ENCODE results near the gene LEMD2. TPM values are rescaled to one million over a fixed set of nuclear protein-coding genes. Genes with fewer than 3 reads are reported as not detected.

LEMD2 gene
- total RNA-seq, 1 donor, result 59.2 TPM

- no peak for DNase-seq (ENCODE audit: low read depth)
These were observed 46.8 kb downstream of the LEMD2 start for GRCh38 chr6:33742092-33742491.

DNA sequence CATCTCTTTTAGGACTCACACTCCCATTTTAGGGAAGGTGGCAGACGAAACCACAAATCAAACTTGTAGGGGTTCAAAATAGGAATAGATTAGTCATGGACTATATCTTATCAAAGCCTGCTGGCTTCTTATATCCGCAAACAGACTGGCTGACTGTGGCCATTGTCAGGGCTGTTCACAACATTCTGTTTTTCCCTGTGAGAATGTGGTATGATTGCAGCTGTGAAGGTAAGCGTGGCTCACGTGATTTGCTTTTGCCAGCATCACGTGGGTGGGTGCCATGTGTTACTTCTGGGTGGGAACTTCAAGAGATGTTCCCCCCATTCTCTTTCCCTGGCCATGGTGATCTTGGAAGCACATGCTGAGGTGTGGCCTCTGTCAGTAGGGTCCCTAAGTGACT, 48.1 kb downstream of the LEMD2 start:
- no peak for TF ChIP-seq CTCF (IDR thresholded peaks at IDR 0.05; ENCODE audit: insufficient read depth, low read depth, low read length)
- no peak overlapping the region for H3K4me3 ChIP-seq (ENCODE audit: low read depth, low read length)
- DNase-seq (ENCODE audit: low read depth), result no peak

More at GRCh38 chr6:33742092-33742491, 46.8 kb downstream of the LEMD2 start:
- no peak overlapping the region for H3K4me3 ChIP-seq (ENCODE audit: low read depth, low read length)
- TF ChIP-seq CTCF (IDR thresholded peaks at IDR 0.05; ENCODE audit: insufficient read depth, low read depth, low read length), result no peak

DNA sequence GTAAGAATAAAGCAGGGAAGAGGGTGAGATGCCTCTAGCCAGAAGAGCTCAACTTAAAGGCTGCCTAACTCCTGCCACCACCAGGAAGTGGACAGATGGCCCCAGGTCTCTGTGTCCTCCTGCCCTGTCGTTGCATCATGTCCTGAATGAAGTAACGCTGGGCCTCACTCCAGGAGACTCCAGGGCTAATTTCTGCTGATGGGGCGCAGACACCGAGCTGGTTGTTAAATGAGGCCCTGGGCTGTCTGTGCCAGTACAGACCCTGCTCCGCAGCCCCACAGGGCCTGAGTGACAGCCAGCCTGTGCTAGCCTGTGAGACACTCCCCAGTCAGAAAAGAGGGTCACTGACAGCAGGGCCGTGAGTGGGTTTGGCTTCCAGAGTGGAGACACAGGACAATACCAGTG, 48.7 kb downstream of the LEMD2 start:
- DNase-seq (ENCODE audit: low read depth), result peak; percentile 16
- TF ChIP-seq CTCF (IDR thresholded peaks at IDR 0.05; ENCODE audit: insufficient read depth, low read depth, low read length), result no peak
- H3K4me3 ChIP-seq (ENCODE audit: low read depth, low read length), result no peak overlapping the region

DNA sequence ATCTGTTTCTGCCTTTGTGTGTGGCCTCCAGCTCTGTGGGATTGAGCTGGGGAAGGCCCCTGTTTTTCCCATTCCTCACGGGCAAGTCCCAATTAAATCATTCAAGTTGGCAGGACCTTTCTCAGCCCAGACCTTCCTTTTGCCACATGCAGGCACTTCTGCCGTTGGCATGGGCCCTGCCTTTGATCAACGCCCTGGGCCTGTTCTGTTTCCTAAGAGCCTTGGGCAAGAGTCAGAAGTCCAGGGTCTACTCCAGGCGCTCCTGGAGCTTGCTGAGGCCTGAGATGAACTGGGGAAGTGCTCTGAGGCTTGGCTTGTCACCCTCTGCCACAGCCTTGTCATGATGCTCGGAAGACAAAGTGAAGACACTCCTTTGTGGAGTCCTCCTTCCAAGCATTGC, 49.4 kb downstream of the LEMD2 start:
- DNase-seq (ENCODE audit: low read depth), result no peak
- TF ChIP-seq CTCF (IDR thresholded peaks at IDR 0.05; ENCODE audit: insufficient read depth, low read depth, low read length), result no peak
- H3K4me3 ChIP-seq (ENCODE audit: low read depth, low read length), result no peak overlapping the region

GRCh38 chr6:33738879-33739278, 50.1 kb downstream of the LEMD2 start:
- H3K4me3 ChIP-seq (ENCODE audit: low read depth, low read length), result no peak overlapping the region
- DNase-seq (ENCODE audit: low read depth), result no peak
- no peak for TF ChIP-seq CTCF (IDR thresholded peaks at IDR 0.05; ENCODE audit: insufficient read depth, low read depth, low read length)

- no peak for TF ChIP-seq CTCF (IDR thresholded peaks at IDR 0.05; ENCODE audit: insufficient read depth, low read depth, low read length)
- DNase-seq (ENCODE audit: low read depth), result no peak
- H3K4me3 ChIP-seq (ENCODE audit: low read depth, low read length), result no peak overlapping the region
These were observed 50.8 kb downstream of the LEMD2 start for GRCh38 chr6:33738153-33738552.

- no peak for TF ChIP-seq CTCF (IDR thresholded peaks at IDR 0.05; ENCODE audit: insufficient read depth, low read depth, low read length)
- no peak overlapping the region for H3K4me3 ChIP-seq (ENCODE audit: low read depth, low read length)
- DNase-seq (ENCODE audit: low read depth), result no peak
These were observed 51.5 kb downstream of the LEMD2 start for GRCh38 chr6:33737267-33738026.
